Stimulated activated CD4-positive, alpha-beta T cell treated with anti-CD3 and anti-CD28 coated beads, Interleukin-1b, Interleukin-23, amount 100 ng/mL, for 24 hours (primary cell): ENCODE results near the gene MUTYH.
"Not testable (repeated sequence)": the region's sequence is repeated elsewhere in the genome, so short reads cannot be mapped to it uniquely, and the experiment has no call there.

Experiments used
- DNase-seq, 4 experiments: peaks; one replicate each; pipeline ENCODE4 v3.0.0-alpha.2; 2020; ENCODE audit warnings: low read depth in 4 of 4, low spot score in 1 of 4

Gene MUTYH

DNA sequence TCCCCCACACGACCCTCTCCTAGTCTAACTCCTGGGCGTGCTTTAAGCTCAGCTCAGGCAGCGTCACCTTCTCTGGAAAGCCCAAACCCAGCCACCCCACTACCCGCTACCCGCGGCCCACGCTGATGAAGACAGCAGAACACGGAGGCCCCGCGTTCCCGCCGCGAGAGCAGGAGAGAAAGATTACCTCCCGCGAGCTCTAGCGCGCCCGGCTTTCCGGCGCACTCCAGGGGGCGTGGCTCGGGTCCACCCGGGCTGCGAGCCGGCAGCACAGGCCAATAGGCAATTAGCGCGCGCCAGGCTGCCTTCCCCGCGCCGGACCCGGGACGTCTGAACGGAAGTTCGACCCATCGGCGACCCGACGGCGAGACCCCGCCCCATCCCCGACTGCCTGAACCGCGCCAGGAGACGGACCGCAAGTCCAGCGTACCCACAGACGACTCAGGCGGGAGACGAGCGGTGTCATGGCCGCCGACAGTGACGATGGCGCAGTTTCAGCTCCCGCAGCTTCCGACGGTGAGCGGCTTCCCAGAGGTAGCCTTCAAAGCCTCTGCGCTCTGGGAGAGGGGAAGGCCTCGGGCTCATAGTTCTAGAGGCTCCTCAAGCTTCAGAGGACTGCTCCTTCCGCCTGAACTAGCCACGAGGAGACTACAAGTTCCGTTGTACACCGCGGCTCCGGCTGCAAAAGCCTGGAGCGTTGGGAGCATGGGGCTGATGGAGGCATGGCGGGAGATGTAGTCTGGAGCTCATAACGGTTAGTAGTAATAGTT lies at the start of gene MUTYH, which contains the start of gene TOE1:
Gene MUTYH (minus strand): TSS at position 652 of the 770 bp plus-strand sequence. CDS start 5,935 bp downstream, outside the sequence.
Gene TOE1 (plus strand): TSS at position 382 of the 770 bp plus-strand sequence. CDS start 83 bp downstream, at position 465.
- peak; percentile 82 to 99 (median 90) for DNase-seq

- DNase-seq: no peak
Measured at GRCh38 chr1:45386219-45386618, 46.0 kb upstream of the MUTYH start.

- no peak for DNase-seq
Measured at GRCh38 chr1:45385302-45385701, 45.1 kb upstream of the MUTYH start.

DNA sequence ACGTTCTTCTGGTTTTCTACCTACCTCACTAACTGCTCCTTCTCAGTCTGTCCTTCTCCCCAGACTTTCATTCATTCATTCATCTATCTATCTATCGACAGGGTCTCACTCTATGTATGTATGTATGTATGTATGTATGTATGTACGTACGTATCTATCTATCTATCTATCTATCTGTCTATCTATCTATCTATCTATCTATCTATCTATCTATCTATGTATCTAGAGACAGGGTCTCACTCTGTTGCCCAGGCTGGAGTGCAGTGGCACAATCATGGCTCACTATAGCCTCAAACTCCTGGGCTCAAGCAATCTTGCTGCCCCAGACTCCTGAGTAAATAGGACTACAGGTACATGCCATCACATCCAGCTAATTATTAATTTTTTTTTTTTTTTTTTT lies 44.0 kb upstream of the MUTYH start:
- DNase-seq: not testable (repeated sequence)

DNA sequence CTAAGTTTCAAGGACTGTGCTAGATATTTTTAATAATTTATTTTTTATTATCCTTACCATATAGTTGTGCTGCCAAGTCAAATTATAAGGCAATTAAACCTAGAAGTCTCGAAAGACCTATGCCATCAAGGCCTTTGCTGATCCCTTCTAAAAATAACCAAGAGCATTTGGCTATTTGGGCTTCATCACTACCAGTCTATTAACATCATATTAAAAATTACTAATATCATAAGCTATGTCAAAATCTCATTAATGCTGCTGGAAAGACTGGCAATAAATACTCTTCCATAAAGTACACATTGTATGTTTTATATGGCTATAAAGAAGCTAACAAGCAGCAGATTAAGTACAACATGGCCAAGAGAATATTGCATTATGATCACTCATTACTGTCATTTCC lies 43.0 kb upstream of the MUTYH start:
- no peak for DNase-seq

DNA sequence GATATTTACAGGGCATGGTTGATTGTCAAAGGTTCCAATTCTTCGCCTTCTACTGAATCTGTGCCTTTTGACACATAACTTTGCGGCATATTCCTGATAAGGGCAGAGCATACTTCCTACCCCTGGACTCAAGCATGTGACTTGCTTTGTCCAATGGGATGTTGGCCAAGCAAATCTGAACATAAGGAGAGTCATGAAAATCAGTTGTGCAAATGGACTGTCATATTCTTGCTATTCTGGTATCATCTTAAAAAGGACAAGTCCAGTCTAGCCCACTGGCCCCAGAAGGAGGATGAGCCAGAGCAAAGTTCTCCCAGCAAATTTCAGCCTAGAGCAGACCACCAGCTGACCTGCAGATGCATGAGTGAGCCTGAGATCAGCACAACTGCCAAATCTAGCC lies 41.0 kb upstream of the MUTYH start:
- DNase-seq: no peak

DNA sequence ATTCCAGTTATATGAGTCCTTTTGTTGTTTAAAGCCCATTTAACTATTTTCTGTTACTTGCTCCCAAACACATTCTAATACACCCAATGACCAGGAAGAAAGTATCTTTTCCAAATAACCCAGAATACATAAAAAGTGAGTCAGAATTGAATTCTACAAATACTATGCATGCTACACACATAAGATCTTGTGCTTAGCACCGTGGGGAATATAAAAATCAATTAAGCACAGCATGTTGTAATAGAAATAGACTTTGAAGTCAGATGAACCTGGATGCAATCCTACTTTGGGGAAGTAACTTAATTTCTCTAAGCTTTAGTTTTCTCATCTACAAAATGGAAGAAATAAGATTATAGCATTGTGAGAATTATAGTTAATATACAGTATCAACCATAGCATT lies 40.5 kb upstream of the MUTYH start:
- DNase-seq: no peak

DNA sequence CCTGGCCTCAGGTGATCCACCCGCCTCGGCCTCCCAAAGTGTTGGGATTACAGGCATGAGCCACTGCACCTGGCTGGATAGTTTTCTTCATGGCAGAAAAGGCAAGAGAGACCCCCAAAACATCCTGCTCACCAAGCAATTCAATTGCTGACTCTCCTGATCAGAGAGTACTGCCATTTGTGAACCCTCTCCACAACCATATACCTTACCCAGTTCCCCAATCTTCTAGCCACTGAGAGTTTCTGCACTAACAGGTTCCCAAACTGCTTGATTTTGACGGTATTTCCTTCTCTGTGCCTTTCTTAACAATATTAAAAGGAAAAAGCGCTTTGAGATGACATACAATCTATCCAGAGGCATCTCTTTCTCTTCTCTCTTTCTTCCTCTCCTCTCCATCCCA lies 39.9 kb upstream of the MUTYH start:
- no peak for DNase-seq

DNA sequence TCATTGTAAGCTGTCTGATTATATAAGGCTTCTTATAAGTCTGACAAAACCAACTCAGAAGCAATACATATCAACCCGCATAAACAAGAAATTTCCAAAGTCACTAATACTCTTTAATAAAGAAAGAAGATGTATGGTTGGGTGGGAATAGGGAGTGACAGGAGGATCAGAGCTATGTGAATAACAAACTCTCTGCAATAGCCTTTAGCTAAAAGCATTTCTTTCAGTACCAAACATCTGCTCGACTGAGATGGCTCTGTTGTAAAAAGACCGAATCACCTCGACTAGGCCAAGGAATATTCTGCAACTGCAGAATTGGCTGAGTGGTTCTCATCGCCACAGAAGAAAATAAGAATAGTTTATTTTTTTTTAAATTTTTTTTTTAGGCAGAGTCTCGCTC lies 39.3 kb upstream of the MUTYH start:
- DNase-seq: no peak

DNA sequence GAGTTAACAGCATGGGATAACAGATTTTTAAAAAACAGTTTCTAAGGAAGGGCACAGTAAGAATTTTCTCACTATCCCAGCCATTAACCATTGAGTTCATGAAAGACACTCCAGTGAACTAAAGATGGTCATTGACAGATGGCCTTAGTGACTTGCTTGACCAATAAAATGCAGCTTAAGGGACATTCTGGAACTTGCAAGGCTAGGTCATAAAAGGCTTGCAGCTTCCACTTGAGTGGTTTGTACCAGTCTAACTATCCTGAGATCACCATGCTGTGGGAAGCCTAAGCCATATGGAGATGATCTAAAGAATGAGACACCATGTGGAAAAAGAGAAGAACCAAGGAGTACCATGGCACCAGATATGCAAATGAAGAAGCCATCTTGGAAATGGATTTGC lies 37.9 kb upstream of the MUTYH start:
- no peak for DNase-seq

DNA sequence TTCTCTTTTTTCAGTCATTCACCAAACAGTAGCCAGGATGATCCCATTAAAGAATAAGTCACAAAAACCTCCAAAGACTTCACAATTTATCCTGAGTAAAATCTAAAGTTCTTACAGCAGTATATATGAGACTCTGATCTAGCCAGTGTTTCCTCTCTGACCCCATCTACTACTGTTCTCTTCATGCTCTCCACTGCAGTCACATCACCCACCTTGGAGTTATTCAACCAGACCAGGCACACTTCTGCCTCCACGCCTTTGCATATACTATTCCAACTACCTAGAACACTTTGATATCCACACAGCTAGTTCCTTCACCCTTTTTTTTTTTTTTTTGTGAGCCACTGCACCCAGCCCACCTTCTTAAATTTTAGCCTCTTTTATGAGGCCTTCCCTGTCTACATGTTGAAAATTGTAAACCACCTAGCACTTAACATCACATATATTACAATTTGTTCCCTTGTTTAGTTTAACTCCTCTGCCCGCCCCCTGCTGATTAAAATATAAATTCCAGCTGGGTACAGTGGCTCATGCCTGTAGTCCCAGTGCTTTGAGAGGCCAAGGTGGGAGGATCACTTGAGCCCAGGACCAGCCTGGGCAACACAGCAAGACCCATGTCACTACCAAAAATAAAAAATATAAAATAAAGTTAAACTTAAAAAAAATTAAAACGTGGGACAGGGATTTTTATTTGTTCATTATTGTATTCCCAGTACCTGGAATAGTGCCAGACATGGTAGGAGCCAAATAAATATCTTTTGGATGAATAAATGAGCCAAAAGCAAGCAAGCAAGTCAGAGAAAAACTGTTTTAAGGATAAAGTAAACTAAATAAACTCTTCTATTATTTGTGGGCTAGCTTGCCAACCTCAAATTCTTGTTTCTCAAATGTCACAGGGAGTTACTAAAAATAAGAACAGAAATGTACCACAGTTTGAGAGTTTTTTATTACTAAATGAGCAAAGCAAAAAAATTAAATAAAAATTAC lies 35.2 kb upstream of the MUTYH start:
- no peak for DNase-seq

DNA sequence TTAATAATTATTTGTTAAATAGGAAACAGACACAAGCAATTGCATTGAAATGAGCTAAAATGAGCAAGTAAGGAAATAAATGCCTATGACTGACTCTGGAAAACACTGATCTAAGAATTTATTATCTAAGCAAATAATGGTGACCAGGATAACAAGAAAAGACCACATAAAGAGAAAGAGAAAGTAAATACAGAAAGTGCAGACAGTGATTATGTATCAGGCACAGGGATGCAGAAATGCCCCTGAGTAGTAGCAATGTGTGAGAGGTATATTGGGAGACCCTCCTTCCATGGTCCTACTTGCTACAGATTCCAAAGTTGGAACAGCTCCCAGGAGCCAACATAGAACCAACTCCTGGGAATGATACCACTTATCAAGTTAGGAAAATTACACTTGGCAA lies 33.3 kb upstream of the MUTYH start:
- DNase-seq: no peak

DNA sequence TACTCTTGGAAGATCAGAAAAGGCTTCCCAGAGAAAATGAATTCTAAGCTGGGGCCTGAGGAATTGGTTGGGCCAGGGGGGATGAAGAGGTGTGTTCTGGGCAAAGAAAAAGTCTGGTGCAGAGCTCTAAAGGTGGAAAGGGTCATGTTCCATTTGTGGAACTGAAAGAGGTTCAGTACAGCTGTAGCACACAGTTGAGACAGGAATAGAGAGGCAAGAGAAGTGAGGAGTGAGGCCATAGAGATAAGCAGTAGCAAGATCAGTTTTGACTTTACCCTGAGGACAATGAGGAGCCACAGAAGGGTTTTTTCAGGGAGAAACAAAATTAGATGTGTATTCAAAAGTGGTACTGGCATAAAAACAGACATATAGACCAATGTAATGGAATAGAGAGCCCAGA lies 30.3 kb upstream of the MUTYH start:
- DNase-seq: no peak

- DNase-seq: no peak
Measured at GRCh38 chr1:45365051-45365450, 24.8 kb upstream of the MUTYH start.

- no peak for DNase-seq
Measured at GRCh38 chr1:45364294-45364693, 24.1 kb upstream of the MUTYH start.

DNA sequence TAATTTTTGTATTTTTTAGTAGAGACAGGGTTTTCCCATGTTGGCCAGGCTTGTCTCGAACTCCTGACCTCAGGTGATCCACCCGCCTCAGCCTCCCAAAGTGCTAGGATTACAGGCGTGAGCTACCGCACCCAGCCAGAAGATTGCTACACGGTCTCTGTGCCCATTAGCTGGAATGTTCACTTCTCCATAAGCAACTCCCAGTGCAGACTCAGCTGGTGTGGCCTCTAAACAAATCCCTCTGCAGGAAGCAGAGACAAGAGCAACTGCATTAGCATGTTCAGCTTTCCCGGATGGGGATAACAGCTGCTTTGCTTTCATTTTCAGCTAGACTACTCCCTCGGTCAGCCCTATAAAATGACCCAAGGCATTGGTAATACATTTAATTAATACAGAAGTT lies 20.7 kb upstream of the MUTYH start:
- DNase-seq: not testable (repeated sequence)

DNA sequence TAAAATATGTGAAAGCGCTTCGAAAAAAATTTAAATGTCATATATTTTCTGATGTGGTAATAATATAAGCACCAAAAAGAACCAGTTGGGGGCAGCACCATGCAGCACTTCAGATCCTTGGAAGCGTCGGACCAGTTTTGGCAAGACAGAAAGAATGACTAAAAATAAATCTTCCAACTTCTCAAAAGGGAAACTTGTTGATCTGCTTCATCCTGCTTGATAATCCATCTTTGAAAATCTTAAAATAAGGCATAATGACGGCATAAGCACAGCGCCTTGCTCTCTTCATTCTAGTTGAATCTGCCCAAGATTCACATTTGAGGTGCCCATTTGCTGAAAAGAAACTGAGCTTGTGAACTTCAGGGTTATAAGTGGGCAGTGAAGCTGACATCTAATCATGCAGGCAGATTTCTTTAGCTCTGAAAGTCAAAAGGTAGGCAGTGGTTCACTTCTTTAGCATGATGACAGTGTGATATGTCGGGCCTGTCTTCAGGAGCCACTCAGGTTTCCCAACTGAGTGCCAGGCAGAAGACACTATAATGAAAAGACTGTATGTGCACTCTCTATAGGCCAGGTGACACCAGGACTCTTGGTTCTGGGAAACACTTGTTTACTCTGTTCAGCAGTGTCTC lies 19.8 kb upstream of the MUTYH start:
- peak in 2 of 4 experiments; percentile 30 to 31 for DNase-seq

- DNase-seq: no peak
Measured at GRCh38 chr1:45356186-45356585, 15.9 kb upstream of the MUTYH start.

DNA sequence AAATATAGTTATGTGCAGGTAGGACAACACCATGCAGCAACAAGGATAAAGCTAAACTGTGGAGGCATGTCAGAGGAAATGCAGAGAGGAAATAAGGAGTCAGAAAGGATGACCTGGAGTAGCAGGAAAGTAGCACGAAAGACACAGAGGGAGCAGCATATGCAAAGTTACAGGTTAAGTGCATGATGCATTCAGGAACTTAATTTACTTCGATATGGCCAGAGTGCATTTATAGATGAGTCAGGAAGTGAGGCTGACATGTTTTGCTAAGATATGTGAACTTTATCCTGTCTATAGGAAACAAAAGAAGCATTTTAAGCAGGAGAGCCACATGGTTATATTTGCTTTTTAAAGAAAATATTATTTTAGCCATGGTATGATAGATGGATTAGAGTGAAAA lies 15.4 kb upstream of the MUTYH start:
- DNase-seq: no peak

- DNase-seq: no peak
Measured at GRCh38 chr1:45354838-45355237, 14.6 kb upstream of the MUTYH start.

- DNase-seq: no peak
Measured at GRCh38 chr1:45353685-45354084, 13.4 kb upstream of the MUTYH start.
